ENCODE data around the gene ADCY7. TPM values are rescaled to one million over a fixed set of nuclear protein-coding genes. Genes with fewer than 3 reads are reported as not detected.

Gene ADCY7
- total and polyA plus RNA-seq, 2 donors (not counting 1 experiment from before 2014, with no cell fraction given): 9.9 to 34.0 TPM

DNA sequence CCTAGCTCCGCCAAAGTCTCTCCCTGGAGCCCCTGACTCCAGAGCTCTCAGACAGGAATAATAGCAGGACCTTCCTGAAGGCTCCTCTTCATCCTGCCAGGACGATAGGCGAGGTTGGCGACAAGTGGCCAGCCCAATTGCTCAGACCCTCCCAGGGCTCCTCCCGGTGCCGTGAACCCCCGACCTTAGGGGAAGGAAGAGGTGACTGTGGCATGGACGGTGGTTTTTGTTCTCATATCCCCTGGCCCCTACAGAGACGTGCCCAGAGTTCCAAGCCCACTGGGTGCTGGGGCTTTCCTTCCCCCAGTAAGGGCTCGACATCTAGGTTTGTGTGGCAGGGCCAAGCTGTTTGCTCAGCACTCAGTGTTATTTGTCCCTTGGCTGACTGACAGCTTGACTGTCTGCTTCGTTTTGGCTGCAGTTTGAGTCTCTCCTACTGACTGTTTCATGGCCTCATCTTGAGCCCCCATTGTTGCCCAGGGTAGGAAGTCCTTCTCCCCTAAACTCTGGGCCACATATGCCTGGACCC lies 4.6 kb upstream of the ADCY7 start:
- TF ChIP-seq EZH2 (IDR thresholded peaks at IDR 0.05; ENCODE audit: low read length, missing control alignments): no peak
- TF ChIP-seq, protein P1, sequence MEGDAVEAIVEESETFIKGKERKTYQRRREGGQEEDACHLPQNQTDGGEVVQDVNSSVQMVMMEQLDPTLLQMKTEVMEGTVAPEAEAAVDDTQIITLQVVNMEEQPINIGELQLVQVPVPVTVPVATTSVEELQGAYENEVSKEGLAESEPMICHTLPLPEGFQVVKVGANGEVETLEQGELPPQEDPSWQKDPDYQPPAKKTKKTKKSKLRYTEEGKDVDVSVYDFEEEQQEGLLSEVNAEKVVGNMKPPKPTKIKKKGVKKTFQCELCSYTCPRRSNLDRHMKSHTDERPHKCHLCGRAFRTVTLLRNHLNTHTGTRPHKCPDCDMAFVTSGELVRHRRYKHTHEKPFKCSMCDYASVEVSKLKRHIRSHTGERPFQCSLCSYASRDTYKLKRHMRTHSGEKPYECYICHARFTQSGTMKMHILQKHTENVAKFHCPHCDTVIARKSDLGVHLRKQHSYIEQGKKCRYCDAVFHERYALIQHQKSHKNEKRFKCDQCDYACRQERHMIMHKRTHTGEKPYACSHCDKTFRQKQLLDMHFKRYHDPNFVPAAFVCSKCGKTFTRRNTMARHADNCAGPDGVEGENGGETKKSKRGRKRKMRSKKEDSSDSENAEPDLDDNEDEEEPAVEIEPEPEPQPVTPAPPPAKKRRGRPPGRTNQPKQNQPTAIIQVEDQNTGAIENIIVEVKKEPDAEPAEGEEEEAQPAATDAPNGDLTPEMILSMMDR (conservative IDR thresholded peaks at IDR 0.05 in 1 of 2, IDR thresholded peaks at IDR 0.05 in 1 of 2; ENCODE audit: low read depth in 1 of 2, low read length in 2 of 2): no peak
- Histone ChIP-seq H2AFZ (ENCODE audit: low read length) (no peak overlapping the region), H3K27ac (ENCODE audit: insufficient read depth, low read length) (no peak overlapping the region), H3K79me2 (ENCODE audit: control insufficient read depth, insufficient read depth, low read length) (no peaks in the 10 kb centered on the region), H3K27me3 (ENCODE audit: control insufficient read depth, insufficient read depth, low read length) (no peaks in the 10 kb centered on the region), H3K4me1 (ENCODE audit: control insufficient read depth, extremely low read depth, insufficient read depth, low read length) (peaks cover 22% of the 10 kb centered on the region), H3K9me3 (ENCODE audit: control insufficient read depth, insufficient read depth, low read depth, low read length) (no peaks in the 10 kb centered on the region), H3K36me3 (ENCODE audit: control insufficient read depth, insufficient read depth, low read length) (no peaks in the 10 kb centered on the region), H4K20me1 (ENCODE audit: control insufficient read depth, extremely low read depth, insufficient read depth, low read length) (no peaks in the 10 kb centered on the region), H3K9ac (ENCODE audit: insufficient read depth, low read length) (no peak overlapping the region), H3K4me2 (ENCODE audit: extremely low read depth, insufficient read depth, low read length) (no peak overlapping the region), H3K4me3 (replicated peaks in 1 of 4; ENCODE audit: control extremely low read depth in 1 of 4, insufficient read depth in 1 of 4, low read depth in 3 of 4, low read length in 4 of 4) (no peak overlapping the region)
- DNase-seq (ENCODE audit: low read depth in 2 of 2): no peak

DNA sequence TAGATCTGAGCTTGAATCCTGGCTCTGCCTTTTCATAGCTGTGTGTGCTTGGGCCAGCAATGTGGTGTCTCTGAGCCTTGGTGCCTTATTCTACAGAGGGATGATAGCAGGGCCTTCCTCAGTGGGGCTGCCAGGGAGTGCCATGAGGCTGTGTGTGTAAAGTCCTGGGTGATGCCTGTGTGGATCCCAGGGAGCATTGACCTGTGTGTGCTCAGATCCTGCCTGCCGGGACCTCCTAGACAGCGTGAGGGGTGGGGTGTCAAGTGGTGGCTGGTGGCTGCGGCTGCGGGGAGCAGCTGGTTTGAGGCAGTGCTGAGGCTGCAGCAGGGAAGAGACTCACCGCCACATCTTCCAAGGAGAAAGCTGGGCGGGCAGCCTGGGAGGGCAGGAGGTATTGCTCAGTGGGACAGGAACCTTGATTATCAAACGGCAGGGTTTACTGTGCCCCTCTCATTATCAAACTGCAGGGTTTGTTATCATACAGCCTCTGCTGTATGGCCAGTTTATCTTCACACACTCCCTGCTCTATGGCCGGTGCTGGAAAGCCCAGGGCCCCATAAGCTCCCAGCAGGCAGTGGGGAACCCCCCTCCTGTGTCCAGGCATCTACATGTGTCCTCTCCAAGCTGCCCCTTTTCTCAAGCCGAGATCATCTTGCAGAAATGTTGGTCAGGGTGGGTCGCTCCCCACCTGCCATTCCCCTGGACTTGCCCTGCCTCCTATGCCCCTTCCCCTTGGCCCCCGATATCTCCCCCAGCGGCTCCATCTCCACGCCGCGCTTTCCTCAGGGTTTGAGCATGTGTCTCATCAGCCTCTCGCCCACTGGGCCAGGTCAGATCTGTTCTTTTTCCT lies 3.1 kb upstream of the ADCY7 start:
- Histone ChIP-seq H3K9ac (ENCODE audit: insufficient read depth, low read length) (no peak overlapping the region), H3K9me3 (ENCODE audit: control insufficient read depth, insufficient read depth, low read depth, low read length) (no peaks in the 10 kb centered on the region), H4K20me1 (ENCODE audit: control insufficient read depth, extremely low read depth, insufficient read depth, low read length) (no peaks in the 10 kb centered on the region), H3K4me1 (ENCODE audit: control insufficient read depth, extremely low read depth, insufficient read depth, low read length) (peaks cover 23% of the 10 kb centered on the region), H3K27ac (ENCODE audit: insufficient read depth, low read length) (no peak overlapping the region), H3K4me2 (ENCODE audit: extremely low read depth, insufficient read depth, low read length) (no peak overlapping the region), H3K79me2 (ENCODE audit: control insufficient read depth, insufficient read depth, low read length) (peaks cover 2% of the 10 kb centered on the region), H3K4me3 (replicated peaks in 1 of 4; ENCODE audit: control extremely low read depth in 1 of 4, insufficient read depth in 1 of 4, low read depth in 3 of 4, low read length in 4 of 4) (no peak overlapping the region), H2AFZ (ENCODE audit: low read length) (no peak overlapping the region), H3K36me3 (ENCODE audit: control insufficient read depth, insufficient read depth, low read length) (no peaks in the 10 kb centered on the region), H3K27me3 (ENCODE audit: control insufficient read depth, insufficient read depth, low read length) (no peaks in the 10 kb centered on the region)
- TF ChIP-seq EZH2 (IDR thresholded peaks at IDR 0.05; ENCODE audit: low read length, missing control alignments): no peak
- TF ChIP-seq, protein P1 (conservative IDR thresholded peaks at IDR 0.05 in 1 of 2, IDR thresholded peaks at IDR 0.05 in 1 of 2; ENCODE audit: low read depth in 1 of 2, low read length in 2 of 2): no peak
- DNase-seq (ENCODE audit: low read depth in 2 of 2): no peak

DNA sequence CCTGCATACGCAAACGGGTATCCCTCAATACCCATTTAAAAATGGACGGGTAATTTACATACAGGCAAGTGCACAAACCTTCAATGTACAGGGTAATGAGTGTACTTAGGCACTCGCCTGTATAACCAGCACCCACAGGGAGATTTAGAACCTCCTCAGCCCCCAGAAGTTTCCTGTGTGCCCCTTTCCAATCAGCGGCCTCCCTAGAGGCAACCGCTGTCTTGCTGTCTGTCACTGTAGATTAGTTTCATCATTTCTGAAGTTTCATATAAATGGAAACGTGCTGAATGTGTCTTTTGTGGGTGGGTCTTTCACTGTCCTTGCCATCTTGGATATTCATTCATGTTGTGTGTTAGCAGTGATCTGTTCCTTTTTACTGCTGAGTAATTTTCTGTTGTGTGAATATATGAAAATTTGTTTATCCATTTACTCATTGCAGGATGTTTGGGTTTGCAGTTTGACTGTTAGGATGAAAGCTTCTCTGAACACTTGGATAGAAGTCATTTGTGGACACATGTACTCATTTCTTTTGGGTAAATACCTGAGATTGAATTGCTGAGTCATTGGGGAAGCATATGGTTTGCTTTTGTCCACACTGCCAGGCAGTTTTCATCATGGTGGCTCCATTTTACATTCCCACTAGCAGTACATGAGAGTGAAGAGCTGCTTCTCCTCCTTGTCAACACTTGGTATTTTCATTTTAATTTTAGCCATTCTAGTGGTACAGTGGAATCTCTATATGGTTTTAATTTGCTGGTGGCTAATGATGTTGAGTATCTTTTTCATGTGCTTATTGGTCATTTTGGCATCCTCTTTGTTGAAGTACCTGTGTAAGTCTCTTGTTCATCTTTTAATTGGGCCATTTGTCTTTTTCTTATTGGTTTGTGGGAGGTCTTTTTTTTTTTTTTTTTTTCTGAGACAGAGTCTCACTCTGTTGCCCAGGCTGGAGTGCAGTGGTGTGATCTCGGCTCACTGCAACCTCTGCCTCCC lies 2.1 kb upstream of the ADCY7 start:
- H2AFZ ChIP-seq (ENCODE audit: low read length): no peak overlapping the region
- no peak overlapping the region for H3K27ac ChIP-seq (ENCODE audit: insufficient read depth, low read length)
- no peak overlapping the region for H3K4me2 ChIP-seq (ENCODE audit: extremely low read depth, insufficient read depth, low read length)
- peaks cover 23% of the 10 kb centered on the region for H3K4me1 ChIP-seq (ENCODE audit: control insufficient read depth, extremely low read depth, insufficient read depth, low read length)
- peaks cover 2% of the 10 kb centered on the region for H3K79me2 ChIP-seq (ENCODE audit: control insufficient read depth, insufficient read depth, low read length)
- no peaks in the 10 kb centered on the region for H3K36me3 ChIP-seq (ENCODE audit: control insufficient read depth, insufficient read depth, low read length)
- H3K27me3 ChIP-seq (ENCODE audit: control insufficient read depth, insufficient read depth, low read length): no peaks in the 10 kb centered on the region
- H3K4me3 ChIP-seq (replicated peaks in 1 of 4; ENCODE audit: control extremely low read depth in 1 of 4, insufficient read depth in 1 of 4, low read depth in 3 of 4, low read length in 4 of 4): no peak overlapping the region
- H3K9ac ChIP-seq (ENCODE audit: insufficient read depth, low read length): no peak overlapping the region
- TF ChIP-seq EZH2 (IDR thresholded peaks at IDR 0.05; ENCODE audit: low read length, missing control alignments): no peak
- TF ChIP-seq, protein P1 (conservative IDR thresholded peaks at IDR 0.05 in 1 of 2, IDR thresholded peaks at IDR 0.05 in 1 of 2; ENCODE audit: low read depth in 1 of 2, low read length in 2 of 2): no peak
- H4K20me1 ChIP-seq (ENCODE audit: control insufficient read depth, extremely low read depth, insufficient read depth, low read length): no peaks in the 10 kb centered on the region
- no peaks in the 10 kb centered on the region for H3K9me3 ChIP-seq (ENCODE audit: control insufficient read depth, insufficient read depth, low read depth, low read length)
- DNase-seq (ENCODE audit: low read depth in 2 of 2): peak; percentile 50 to 56
